ENCODE measurements around the gene PBX1.

PBX1 gene

DNA sequence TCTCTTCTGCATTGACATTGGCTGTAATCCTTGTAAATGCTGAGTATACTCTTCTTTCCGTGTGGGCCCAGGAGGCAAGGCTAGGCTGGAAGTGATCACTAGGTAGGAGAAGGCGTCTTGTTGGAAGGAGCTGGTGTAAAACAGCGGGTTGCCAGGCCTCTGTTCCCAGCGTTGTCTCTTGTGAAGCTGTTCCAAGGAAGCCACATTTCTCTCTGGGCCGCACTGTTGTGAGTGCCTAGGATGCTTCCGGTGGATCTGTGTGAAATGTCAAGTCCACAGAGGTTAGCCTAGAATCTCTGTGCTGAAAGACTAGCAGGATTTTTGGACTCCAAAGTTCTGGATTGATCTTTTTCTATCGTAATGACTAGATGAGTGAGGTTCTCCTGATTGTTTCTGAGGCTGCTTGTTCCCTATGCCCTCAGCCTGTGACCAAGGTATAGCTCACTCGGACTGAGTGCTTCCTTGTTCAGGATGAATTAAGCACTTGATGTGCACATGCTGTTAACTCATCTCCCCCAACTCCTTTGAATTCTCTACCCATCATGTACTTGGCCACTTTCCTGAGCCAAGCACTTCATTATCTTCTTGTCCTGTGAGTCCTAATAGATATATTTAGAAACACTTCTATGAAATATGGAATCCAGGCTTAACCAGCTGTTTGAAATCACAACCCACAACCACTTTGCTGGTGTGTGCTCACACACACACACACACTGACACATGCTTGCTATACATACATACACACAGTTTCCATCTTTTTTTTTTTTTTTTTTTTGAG, 63.3 kb downstream of the PBX1 start:
- DNase-seq: no peak

DNA sequence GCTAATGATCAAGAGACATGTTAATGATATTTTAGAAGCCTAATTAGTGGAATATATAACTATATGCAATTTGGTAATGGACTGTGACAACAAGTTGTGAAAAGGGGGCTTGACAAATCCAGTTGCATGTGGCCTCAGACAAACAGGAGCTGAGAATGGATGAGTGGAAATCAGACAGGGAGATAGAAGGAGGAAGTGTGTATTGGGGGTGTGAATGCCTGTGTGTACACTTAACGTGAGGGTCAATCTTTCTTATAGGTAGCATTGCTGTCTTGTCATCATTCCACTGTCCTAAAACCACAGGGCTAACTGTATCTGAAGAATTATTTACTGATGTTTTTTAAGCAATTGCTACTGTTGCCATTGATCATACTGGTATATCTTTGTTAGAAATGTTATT, 64.8 kb downstream of the PBX1 start:
- no peak for DNase-seq

DNA sequence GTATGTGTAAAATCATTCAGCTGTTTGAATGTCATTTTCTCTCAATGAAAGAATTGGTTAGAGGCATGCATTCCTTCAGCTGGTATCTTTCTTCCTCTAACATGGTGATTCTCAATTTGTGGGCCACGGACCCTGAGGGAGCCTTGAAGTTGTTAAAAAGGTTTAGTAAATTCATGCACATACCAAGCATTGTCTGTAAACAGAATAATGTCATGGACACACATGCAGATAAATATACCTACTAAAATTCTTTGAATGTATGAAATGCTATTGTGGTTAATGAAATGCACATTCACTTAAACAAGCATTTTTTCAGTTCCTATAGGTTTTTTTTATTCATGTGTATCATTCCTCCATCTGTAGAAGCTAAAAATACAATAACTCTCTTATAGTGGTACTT, 65.4 kb downstream of the PBX1 start:
- no peak for DNase-seq

DNA sequence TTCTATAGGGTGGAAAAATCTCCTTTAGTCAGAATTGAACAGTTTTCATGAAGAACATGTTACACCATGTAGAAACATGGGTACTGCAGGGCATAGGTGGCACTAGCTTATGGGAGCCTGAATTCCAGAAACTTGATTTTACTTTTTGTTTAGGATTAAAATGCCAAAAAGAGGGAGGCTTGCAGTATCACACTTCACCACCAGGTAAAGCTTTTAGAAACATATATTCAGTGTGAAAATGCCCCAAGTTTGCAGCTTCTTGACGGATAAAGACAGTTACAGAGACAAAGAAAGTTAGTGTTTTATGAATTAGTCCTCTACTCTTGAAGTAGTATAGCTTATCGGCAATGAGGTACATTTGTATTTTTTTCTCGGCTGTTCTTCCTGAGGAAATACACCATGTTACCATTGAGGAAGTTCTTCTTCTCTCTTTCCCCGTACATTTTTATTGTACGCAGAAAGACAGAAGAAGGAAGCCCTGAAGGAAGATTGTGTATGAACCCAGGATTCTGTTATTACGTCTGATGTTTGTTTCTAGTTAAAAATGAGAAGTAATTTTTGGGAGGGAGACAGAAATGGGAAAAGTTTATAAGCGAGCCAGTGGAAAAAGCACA, 66.1 kb downstream of the PBX1 start:
- DNase-seq: no peak

DNA sequence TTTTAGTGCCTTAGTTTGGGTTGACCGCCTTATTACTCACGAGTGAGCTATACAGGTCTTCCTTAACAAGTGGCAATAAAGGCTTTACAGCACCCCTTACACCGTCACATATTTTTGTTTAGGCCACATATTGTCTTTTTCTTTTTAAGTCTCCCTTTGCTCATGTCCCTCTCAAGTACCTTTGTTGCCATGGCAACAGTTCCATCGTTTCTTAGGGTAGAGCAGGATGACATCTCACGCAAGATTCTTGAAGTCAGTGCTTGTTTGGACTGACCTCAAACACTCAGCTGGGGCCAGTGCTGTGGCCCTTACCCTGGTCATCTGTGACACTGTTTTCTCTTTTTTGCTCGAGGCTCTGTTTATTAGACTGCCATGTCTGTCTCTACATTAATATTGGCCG, 69.8 kb downstream of the PBX1 start:
- DNase-seq: no peak

DNA sequence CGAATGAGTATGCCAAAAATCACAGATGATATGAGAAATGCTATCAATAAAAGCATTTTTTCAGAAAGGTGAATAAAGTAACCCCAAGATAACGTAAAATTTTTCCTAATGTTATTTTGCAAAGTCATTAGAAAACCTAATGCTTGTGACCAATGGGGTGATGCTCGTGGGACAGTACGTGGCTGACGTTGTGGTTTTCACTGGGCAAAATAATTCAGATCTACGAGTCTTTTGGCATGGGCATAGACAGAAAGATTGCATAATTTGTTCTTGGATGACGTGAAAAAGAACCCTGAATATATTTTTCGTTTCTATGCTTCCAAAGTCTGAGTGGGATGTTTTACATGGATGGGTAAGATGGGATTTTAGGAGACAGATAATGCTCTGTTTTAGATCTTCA, 71.0 kb downstream of the PBX1 start:
- DNase-seq: no peak

DNA sequence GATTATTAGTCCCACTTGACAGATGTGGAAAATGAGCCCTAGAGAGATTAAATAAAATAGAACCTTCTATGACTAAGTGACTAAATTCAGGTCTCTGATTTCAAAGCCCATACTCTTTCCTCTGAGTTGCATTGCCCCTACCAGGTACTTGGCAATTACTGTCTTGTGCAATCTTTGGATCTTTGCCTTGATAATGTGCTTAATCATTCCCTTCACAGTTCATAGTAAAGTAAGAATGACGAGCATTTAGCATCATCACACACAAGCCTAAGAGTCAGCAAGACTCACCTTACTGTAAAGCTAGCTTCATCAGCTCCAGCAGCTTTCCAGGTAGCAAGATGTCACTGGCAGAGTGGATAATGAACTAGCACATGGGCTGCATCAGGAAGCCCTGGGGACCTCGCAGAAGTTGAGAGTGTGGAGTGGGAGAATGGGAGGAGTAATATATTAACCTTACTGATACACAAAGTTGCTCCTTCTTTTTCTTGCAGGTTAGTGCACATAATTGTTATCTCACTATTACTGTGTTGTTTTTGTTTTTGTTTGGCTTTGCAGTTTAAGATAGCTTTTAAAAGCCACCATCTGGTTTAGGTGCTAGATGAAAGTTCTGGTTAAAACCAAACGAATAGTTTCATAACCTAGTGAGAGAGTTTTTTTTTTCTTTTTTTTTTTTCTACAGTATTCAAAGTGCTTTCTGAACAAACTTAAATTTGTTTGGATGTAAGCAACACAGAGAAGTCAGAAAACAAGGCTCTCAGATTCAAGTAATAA, 71.8 kb downstream of the PBX1 start:
- DNase-seq: no peak

DNA sequence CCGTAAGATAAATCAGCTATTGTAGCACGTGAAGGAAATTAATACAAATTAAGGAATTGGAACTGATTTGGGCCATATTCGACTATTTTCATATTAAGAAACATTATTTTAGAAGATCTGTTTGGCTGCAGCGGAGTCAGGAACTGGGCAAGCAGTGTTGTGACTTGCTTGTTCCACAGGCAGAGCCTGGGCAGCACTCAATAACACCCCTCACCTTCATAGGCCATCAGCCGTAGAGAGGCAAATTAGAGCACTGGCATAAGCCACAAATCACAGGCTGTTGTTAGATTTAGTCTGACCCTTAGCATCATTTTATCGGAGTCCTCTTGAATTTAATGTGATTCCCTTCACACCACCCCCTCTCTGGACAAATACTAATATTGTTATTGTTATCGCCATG, 72.8 kb downstream of the PBX1 start:
- DNase-seq: no peak

DNA sequence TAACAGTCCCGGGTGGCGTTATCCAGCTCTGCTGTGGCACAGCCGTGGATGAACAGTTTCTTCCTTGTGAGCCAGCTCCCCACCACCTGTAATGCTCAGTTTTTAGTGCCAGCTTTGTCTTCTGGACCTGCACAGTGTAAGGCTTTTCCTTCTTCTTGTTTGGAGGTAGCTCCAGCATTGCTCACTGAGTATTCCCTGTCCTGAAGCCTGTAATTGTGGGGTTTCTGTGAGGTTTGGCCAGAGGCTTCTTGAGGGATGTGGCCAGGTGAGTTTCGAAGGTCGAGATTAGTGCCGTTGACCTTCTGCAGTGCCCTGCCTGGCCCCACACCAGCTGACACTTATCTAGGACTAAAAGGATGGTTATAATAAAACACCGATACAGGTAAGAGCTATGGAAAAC, 75.0 kb downstream of the PBX1 start:
- DNase-seq: no peak

DNA sequence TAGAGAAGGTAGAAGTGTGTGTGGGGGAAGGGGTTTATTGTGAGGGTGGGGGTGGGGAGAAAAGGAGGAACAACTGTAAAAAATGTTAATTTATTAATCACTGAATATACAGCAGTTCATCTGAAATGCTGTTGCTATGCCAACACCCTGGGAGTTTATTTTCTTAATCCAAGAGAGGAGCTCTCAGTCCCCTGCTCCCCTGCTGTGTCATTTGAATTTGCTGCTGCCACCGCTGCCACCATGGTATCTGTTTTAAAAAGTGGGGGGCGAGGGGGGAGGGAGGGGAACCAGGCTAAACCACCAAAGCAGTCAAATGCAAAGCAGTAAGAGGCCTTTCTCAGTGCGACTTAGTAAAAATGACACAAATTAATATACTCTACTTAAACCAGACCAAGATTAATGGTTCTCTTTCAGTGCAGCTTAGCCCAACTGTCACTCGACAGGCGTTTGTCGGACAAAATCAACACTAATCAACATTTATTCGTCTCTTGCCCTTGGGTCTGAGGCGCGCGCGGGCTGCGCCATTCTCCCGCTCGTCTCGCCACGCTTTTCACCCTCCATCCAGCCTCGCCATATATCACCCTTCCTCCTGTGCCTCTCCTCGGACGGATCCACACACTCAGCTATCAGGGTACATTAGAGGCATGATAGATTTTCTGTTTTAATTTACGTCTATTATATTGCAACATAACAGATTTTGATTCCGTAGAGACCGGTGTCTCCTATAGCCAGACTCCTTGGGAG, 76.2 kb downstream of the PBX1 start:
- no peak for DNase-seq

DNA sequence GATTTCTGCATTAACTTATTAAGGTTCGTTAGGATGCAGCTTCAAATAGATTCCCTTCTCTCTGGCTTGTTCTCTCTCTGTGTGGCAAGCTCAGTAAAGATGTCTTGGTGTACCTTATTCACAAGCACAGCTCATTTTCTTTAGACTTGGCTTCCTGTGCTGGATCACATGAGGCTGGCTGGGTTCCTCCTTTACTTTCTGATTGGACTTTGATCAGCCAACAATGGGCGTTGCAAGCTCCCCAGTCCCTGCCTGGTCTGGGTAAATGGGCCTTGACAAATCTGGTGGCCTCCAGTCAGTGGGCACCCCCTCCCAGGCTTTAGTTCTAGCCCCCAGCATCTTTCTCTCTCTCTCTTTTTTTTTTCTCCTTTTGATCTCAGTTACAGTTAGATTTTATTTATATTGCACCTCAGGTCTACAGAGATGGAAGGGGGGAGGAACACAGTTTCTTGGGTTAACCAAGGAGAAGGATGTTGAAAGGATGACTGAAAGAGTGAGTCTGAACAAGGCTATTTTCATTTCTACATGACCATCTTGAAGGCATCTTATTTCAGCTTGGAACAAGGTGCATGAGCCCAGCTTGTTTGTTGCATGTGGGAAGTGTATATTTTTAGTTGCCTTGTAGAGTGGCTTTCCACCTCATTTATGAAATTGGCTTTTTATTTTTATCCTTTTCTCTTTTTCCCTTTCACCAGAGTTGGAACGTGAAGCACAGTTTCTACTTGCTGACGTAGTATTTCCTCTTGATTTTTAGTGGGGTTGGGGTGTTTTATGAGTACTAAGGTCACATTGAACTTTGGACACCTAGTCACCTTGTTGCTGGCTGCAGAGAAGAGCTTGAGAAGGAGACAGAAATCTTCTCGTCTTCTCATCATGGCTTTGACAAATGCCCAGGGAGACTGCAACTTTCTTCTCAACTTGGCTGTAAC, 77.1 kb downstream of the PBX1 start:
- no peak for DNase-seq

DNA sequence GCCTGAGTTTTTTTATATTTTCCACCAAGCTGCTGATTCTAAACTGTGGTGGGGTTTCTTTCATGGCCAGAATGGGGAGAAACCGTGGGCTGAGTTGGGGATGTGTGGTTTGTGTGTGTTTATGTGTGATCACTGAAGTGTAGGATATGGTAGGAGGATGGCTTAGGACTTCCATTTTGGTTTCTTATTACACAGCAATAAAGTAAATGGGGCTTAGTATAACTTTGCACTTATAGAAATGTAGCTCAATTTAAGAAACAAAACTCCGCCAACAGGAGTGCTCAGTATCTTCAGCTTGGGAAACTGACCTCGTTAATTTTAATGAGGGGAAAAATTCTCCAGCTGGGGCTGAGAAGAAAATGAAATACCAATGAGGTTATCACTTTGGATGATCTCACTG, 77.8 kb downstream of the PBX1 start:
- no peak for DNase-seq

DNA sequence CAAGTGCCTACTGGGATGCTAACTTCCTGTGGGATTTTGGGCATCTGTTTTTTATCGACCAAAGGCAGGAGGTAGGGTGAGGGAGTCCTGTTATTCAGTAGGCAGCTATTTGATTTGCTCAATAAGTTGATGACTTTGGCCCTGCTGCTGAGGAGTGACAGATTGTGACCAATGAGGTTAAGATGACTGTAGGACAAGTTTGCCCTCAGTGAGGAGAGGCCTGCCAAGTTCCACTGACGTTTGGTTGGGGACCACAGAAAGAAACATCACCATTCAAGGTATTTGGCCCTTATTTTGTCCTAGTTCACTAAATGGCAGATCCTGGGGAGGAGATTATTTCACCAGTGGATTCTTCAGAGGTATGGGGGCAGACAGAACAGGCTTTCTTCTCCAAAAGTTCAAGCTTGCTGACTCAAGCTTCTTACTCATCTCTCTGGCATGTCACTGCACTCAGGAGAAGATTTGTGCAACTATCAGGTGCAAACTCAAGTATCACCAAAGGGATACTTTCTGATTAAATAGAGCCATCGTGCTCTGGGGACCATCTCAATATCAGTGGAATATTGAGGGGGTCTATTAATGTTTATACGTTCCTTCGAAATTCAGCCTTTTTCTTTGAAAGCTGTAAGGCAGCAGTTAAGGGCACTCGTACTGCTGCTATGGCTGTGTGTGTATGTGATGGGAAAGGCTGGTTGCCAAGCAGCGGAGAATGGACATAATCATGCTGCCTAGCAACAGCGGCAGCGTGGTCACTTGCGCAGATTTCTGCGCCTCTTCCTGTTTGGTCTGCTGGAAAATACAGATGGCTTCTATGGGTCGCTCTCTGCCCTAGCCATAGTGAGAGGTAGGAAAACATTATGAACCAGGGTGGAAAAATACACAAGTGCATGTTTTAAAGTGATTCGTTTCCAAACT, 78.7 kb downstream of the PBX1 start:
- no peak for DNase-seq

DNA sequence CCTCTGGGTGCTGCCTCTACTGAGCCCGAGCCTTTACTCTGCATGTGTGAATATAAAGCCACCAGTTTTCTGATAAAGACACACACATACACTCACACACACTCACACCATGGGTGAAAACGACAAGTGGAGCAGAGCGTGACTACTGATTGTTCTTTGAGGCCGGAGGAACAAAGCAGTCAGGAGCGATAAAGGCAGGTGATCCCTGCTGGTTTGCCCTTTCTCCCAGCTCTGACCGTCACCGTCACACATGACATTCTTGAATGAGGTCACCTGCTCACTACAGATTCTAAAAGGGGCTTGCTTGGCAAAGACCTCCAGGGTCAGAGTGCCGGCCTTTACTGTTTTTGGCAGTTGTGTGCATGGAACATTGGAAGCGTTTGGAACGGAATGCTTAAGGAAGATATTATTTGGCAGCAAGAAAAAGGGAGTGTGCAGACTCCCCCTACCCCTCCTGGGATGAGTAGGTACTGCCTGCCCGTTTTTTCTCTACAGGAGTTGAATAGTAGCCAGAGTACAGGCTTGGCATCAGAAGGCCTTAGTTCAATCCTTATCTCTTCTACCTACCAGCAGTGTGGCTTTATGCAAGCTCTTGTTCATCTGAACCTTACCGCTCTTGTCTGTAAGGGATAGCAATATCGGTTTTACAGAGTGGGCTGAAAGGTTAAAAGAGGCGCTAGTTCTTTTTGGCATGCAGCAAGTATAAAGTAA, 79.7 kb downstream of the PBX1 start:
- DNase-seq: no peak

DNA sequence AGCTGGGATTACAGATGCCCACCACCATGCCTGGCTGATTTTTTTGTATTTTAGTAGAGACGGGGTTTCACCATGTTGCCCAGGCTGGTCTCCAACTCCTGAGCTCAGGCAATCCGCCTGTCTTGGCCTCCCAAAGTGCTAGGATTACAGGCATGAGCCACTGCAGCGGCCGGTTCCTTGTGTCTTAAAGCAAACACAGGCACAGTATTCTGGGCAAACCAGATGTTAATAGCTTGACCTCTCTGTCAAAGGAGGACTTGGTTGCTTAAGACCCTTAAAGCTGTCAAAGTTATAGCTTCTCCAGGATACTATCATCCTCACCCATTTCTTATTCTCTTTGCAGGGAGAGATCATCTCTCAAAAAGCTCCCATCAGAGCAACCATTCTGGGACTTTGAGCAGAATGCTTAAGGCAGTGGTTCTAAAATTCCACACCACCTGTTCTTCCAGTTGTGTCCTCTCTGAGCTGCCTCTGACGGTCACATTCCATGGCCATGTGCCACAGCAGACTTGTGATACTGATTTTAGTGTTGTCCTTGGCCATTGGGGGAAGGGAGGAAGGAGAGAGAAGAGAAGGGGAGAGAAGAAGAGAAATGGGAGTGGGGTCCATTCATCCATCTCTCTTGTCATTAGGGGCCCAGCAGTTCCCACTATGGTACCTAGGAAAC, 81.8 kb downstream of the PBX1 start:
- DNase-seq: no peak

DNA sequence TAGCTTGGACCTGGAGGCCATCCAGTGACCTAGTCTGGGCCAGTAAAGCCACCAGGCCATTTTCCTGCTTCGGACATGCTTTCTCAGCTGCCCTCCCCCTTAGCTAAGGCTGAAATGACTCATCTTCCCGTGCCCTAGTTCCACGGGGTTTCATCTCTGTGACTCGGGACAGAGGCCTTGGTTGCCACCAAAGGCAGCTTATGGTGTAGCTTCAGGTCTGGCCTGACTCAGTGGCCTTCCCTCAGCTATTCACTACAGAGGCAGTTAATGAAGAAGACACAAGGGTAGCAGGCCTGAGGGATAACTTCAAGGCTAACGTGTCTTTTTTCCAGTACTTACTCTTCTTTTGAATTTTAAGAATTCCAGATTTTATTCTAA, 82.4 kb downstream of the PBX1 start:
- DNase-seq: no peak

DNA sequence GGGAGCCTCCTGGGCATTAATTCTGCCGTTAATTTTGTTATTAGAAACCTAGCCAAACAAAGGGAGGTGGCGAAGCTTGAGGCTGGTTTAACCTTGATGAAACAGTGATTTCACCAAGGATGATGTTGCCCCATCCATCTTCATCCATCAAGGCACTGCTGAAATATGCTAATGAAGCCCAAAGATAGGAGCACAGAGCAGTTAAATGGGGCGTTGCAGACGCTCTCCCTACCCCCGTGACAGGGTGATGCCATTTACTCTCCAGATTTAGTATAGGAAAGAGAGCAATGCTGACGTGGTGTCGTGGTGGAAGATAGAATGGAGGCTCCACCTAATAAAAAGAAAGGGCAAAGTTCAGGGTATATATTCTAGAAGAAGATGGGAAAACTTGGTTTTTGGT, 84.0 kb downstream of the PBX1 start:
- DNase-seq: no peak

DNA sequence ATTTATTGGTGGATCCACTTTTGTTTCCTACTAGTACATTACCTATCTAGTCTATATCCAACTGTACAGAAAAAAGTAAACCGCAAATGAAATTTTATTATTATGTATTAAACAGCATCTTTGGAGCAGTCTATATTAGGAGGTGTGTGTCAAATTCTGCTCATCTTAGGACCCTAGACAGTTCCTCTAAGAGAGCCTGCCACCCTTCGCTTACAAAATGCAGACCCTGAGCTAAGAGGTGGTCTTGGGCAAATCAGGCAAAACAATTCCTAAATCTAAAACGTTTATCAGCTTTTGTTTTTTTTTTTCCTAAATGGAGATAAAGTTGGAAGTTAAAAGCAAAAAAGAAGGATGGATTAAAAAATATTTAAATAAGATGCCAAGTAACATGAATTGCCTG, 85.3 kb downstream of the PBX1 start:
- no peak for DNase-seq

DNA sequence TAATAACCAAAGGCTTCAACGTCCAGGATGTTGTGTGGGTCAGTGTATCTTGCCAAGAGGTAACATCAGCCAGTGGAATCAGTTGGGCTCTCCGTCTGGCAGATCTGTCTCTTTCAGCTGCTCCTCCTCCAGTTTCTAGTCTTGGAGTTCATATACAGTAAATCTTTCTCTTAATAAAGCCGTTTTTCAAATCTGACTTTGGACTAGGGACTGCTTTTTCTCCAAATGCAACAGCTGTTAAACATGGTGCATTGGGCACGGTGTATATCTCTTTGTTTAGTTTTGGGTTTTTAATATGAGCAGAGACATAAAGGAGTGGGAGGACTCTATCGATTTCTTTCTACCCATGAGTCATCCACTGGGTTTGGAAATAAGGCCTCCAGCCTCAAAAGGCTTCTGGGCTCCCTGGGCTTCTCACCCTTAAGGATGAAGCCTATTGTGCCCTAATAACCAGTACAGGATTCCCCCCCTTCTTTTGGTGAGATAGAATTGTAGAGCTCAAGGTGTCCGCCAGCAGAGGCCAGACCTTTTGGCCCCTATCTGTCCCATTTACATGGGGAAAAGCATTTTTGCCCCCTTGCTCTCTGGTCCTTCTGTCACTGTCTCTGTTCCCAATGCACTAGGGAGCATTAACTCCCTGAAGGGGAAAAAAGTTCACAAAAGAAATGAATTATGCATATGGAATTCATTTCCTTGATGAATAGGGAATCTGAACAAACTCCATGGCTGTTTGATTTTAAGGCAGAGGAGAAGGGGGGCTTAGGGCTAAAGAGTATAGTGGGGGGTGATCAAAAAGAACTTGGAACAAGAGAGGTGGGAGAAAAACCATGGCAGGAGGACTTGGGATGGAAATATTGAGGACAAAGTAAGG, 86.0 kb downstream of the PBX1 start:
- no peak for DNase-seq

Measured in activated gamma-delta T cell treated with Interleukin-2 at 50 U/mL for 16 hours (primary cell).